ENCODE measurements around the gene DBT. TPM values are rescaled to one million over a fixed set of nuclear protein-coding genes. Genes with fewer than 3 reads are reported as not detected.

DBT gene
- total and polyA plus RNA-seq, 2 of the 8 experiments (the other 6 are each of a cell fraction or from before 2014, with no cell fraction given): 3.3 to 24.6 TPM

GRCh38 chr1:100239961-100240360 lies 9.7 kb downstream of the DBT start (continued):
- TF ChIP-seq CHD7 (IDR thresholded peaks at IDR 0.05; ENCODE audit: insufficient replicate concordance, low read length): no peak
- no peak for TF ChIP-seq E2F6 (IDR thresholded peaks at IDR 0.05)
- TF ChIP-seq RFX5 (IDR thresholded peaks at IDR 0.05; ENCODE audit: borderline replicate concordance, low read depth, low read length): no peak
- no peak for TF ChIP-seq HDAC6 (IDR thresholded peaks at IDR 0.05; ENCODE audit: low read depth, low read length)
- no peak for TF ChIP-seq POLR2AphosphoS5 (IDR thresholded peaks at IDR 0.05; ENCODE audit: low read depth, low read length)
- TF ChIP-seq EGR1 (IDR thresholded peaks at IDR 0.05; ENCODE audit: borderline replicate concordance, low read depth, low read length): no peak
- TF ChIP-seq TAF1 (IDR thresholded peaks at IDR 0.05; ENCODE audit: low read depth, low read length): no peak
- TF ChIP-seq JUN (IDR thresholded peaks at IDR 0.05; ENCODE audit: low read depth, low read length): no peak
- TF ChIP-seq BCL11A (IDR thresholded peaks at IDR 0.05; ENCODE audit: low read depth in 2 of 2, low read length in 2 of 2): no peak
- TF ChIP-seq KDM5A (IDR thresholded peaks at IDR 0.05; ENCODE audit: low read length): no peak
- no peak for TF ChIP-seq SIRT6 (IDR thresholded peaks at IDR 0.05; ENCODE audit: low read length)

Data from H1 (cell line).